ENCODE data around the gene HMSD.

HMSD gene

DNA sequence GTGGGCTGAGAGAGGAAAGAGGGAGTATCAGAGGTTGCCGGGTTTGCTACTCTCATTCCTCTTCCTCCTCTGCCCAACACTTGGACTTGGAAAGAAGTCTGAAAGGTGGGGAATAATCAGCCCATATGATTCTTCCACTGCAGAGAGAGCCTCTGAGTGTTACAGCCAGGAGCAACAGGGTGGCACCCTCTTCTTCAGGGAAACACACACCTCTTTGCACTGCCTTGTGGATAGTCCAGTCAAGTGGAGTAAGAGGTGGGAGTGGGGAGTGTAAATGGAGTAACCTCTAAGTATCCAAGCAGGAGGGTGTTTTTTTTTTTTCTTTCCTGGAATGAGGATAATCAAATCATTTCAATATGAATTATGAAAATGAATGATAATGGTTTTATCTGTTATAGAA lies 11.8 kb downstream of the HMSD start:
- DNase-seq: no peak

DNA sequence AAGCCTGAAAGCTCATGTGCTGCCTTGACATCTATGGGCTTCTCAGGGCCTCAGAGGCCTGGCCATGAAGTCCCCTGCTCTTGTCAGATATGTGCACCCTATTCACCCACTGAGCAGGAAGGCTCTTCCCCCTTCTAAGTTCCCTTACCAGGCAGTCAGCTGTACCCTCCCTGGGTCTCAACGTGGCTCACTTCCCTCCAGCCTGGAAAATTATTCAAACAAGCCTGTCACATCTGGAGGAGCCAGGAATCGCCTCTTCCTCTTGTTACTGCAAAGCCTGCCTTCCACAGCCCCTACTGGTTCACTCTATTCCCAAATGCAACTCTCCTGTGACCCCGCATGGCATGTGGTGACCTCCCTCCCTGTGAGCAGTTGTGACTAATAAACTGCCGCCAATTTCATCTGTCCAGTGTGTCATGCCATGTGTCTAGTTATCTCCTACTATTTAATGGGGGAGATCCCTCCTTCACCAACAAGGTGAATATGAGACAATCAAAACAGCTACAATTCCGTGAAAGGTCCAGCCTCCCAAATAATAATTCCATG lies 12.4 kb downstream of the HMSD start:
- no peak for DNase-seq

DNA sequence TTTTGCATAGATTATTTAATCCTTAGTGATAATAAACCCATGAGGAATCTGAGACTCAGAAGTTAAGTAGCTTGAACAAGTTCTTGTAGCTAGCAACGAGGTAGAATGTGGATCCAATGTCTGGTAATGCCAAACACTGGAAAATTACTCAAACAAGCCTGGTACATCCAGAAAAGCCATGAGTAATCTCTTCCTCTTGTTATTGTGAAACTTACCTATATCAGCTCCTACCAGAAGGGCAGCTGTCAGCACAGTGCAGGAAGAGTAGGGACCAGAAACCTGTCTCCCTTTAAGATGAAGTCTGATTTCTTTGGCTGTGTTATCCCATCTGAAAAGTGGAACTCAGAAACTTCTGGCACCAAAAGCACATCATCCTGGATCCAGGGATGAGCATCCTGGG lies 13.0 kb downstream of the HMSD start:
- DNase-seq: no peak

DNA sequence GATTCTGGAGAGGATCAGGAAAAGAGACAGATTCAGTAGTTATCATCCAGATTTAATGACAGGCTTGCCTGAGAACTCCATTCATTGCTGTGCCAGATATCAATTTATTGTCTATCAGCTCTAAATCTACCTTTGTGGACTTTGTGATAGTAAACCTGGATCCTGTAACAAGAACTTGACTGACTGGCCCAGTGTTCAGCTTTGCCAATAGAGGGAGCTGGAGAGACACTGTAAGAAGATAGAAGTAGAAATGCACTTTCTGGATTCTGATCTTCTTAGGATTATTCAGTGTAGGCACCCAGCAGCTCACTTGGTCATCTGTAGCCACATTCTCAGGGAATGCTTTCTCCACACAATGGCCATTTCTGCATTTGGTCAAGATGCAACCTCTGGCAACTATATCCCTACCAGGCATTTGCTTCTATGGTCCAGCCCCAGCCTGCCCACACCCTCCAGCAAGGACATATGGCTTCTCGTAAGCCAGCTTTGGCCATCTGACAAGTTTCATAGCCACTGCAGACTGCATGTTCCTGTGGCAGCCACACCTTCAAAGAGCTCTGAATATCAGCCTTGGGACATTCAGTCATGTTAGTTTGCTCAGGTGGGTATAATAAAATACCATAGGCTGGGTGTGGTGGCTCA lies 14.6 kb downstream of the HMSD start:
- peak in 1 of 2 donors; percentile 64 for DNase-seq

DNA sequence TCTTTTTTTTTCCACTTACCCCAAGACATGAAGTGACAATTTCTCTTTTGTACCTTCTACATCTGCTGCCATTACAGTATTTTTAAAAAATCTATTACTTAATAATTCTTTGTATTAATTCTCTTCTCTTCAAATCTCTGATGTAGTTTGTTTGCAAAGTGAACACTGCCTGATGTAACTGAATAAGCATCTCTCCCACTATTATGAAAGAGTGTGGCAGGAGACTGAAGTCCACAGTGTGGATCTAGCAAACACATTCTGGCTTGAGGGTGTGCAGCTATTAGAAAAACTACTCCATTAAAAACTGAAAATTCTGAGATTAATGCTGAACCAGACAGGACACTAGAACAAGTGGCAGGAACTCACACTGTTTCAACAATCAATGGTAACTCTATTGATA lies 15.8 kb downstream of the HMSD start:
- no peak for DNase-seq

DNA sequence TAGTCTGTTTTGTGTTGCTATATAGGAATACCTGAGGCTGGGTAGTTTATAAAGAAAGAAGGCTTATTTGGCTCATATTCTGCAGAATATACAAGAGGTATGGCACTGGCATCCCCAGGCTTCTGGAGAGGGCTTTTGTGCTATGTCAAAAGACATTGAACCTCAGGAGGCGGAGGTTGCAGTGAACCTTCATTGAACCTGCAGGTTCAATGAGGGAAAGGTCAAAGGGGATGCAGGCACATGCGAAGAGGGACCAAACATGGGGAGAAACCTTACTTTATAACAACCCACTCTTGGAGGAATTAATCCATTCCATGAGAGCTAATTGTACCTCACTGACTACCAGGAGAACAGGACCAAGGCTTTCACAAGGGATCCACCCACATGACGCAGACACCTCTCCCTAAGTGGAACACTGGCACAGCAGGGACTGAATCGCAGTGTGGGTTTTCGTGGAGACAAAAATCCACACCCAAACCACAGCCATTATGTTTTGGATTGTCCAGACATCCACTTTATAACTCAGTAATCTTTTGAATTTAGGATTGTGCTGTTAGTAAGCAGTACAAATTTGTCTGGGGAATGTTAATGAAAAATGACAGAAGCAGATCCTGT lies 16.7 kb downstream of the HMSD start:
- DNase-seq: no peak

DNA sequence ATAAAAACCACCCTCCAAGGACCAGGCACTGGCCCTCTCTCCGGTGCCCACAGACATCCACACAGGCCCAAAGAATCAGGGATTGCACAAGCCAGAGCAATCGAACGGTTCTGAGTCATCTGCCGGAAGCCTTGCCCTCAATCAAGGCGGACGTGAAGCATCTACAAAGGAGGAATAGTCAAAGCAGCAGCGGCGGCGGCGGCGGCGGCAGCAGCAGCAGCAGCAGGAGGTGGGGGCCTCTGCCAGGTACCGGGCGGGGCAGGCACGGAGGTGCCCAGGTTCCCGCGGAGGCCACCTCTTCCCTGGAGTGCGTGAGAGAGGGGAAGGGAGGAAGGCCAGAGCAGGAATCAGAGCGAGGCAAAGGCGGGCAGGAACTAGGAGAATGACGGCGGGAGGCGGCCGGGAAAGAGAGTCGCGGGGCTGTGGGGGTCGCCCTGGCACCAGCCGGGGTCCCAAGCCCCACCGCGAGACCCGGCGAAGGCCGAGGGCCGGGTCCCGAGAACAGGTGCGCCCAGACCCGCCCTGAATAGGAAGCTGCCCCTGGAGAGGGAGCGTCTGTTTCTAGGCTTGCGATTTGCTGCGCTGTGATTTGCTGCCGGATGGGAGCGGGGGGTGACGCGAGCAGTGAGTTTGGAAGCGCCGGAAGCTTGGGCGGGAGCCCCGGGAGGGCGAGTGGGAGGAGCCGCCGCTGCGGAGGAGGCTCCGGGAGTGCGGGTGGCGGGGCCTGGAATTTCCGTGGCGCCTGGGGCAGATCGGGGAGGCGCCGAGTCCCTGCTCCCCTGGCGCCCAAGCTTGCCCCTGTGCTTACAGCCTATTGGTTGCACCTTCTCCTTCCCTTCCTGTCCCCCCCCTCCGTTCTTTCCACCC lies 21.1 kb downstream of the HMSD start, which contains the start of gene SERPINB8:
SERPINB8 (plus strand) TSS at position 140 of the 867 bp plus-strand sequence. CDS start 8,228 bp downstream, outside the sequence.
- DNase-seq: peak; percentile 54 to 81

DNA sequence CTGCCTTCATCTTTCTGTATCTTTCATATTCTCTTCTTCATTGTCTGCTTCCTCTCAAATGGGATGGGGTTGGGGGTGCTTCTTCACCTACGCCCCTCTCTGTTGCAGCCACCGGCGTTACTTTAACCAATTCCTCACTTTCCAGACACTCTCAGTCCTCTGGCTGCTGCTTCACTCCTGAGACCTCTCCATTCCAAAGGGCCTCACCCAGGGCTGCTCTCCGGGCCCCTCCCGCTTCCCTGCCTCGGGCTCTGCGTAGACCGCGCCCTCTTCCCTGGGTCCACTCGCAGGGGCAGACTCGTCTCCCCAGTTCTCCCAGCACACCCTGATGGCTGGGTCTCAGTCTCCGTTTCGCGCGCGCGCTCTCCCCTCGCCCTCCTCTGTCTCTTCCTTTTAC lies 21.7 kb downstream of the HMSD start:
- DNase-seq: no peak

DNA sequence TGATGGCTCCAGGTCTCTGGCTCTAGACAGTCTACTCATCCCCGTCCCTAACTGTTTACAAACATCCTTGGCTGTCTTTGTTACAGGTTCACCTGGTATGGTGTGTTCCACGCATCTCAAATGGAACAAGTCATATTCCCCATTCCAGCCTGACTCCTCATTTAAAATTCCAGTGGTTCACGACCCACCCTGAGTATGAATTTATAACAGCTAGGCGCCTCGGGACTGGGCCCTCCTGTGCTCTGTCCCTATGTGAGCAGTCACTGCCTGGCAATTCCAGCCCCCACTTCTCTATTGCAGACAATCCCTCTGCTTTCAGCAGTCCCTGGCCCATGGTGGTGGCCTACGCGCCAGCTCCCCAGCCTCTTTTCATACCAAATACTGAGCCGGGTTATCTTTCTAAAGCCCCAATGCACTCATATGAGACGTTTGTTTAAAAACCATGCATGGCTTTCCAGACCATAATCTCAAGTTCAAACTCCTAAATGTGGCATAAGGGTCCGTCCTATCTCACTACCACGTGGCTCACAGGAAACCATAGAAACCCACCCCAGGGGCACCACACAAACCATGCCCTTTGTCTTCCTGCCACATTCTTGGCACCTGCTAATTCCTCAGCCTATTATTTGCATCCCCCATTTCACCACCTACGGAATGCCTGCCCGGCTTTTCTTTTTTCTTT lies 22.4 kb downstream of the HMSD start:
- no peak for DNase-seq

DNA sequence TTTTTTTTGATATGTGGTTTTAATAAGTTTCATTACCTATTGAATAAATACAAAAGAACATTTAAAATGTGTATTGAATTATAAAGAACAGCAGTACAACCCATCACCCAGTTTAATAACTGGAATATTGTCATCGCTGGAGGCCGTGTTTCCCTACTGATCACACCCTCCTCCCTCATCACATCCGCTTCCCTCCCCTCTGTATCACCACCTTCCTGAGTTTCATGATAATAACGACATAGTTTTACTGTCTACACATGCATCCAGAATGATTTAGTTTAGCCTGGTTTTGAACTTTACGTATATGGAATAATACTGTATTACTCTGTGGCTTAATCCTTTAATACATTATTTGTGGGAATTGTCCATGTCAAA lies 22.9 kb downstream of the HMSD start:
- DNase-seq: no peak

DNA sequence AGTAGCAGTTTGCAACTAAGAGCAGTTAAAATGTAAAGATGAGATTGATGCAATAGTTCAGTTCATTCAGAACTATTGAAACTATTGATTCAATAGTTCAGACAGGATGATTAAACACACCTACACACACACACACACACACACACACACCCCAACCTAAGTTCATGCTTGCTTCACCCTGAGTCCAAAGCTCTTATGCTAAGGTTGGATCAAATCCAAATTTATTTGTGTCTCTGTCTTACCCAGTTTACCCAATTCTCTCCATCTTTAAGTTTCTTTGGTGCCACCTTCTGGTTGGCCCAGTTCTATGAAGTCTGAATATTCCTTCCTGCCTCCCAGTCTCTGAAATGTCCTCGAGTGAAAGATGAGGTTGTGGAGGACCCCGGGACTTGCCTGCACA lies 25.9 kb downstream of the HMSD start:
- DNase-seq: no peak

DNA sequence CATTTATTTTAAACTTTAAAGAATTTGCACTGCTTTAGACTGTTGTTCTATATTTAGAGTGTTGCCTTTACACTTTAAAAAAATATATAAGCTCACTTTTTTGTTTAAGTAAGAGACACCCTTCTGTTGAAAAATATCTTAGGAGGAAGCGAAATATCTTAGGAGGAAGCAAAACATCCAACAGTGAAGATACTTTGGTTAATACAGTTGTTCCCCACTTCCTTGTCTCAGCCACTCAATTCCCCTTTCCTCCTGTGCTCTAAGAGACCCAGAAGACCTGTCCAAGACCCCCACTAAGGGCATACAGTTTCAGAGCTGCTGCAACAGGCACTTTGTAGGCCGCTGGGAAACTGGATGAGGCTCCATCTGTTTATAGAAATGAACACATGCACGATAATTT lies 26.5 kb downstream of the HMSD start:
- no peak for DNase-seq

DNA sequence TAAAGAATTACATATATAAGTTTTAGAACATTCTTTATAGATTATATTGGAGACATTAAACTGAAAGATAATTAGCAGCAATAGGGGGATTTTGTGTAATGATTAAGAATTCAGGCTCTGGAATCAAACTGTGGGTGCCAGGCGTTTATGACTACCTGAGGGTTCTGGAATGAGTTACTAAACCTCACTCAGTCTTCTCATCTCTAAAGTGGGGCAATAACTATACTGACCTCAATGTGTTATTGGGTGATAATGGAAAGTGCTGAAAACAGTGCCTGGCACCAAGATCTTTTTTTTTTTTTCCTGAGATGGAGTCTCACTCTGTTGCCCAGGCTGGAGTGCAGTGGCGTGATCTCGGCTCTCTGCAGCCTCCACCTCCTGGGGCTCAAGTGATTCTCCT lies 27.9 kb downstream of the HMSD start:
- no peak for DNase-seq

DNA sequence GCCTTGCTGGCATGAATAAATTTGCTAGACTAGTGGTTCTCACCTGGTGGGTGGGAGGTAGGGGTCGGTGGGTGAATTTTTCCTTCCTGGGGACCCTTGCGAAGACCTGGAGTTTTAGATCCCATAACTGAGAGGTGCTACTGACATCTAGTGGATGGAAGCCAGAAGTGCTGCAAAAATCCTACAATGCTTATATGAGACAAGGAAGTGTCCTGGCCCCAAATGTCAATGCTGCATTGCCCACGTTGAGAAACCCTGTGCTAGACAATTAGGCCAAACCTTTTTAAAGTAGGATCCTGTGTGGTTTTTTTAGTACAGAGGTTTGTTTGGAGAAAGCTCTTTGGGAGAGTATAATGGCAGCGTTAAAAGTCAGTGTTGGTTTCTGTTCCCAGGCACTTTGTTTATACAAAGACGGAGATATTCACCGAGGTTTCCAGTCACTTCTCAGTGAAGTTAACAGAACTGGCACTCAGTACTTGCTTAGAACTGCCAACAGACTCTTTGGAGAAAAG lies 30.4 kb downstream of the HMSD start:
- peak in 1 of 2 donors; percentile 33 for DNase-seq

DNA sequence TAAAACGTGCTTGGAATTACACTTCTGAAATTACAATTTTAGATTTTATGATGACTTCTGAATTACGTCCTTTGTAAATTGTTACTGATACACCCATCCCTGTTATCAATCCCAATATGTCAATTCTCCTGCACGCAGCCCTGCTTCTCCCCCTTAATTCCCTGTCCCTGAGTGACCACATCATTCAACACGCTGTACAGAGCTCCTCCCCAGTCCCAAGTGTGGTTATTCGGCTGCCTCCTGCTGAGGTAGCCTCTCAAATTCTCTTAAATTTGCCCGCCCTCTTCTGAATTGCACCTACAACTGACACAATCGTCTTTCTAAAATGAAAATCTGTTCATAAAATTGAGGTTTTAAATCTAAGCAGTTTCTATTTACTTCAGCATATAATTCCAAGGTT lies 30.9 kb downstream of the HMSD start:
- DNase-seq: no peak

DNA sequence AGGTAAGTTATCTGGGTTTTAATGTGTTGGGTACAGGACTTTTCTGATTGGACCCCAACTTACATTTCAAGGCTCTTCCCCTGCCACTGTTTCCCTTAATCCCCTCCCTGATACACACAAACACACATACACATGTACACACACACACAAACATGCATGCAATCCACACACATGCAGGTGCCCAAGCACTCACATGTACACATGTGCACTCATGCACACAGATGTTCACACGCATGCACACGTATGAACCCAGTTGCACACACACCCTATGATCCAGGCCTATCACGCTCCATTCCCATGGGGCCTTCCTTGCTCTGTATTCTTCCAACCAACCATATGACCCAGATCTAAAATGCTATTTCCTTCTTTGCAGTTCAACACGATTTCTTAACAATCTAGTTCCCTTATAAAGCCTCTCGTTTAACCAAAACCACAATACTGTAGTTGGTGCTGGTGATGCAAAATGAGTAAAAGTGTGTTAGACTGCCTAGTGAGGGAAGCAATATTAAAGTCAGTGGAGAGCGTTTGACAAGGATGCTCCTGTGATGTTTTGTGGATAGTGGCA lies 31.9 kb downstream of the HMSD start:
- DNase-seq: no peak

DNA sequence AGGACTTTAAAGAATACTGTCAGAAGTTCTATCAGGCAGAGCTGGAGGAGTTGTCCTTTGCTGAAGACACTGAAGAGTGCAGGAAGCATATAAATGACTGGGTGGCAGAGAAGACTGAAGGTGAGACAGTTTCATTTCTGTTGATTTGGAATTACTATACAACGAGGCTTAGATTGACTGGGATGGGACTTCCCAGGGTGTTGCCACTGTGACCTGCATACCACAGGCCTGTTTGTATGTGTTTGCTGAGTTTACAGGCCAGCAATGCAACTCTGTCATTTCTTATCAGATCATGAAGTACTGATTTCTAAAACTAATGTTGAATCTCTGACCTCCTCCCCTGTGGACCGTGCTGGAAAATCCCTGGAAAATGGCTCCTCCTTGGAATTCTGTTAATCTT lies 32.6 kb downstream of the HMSD start:
- no peak for DNase-seq

DNA sequence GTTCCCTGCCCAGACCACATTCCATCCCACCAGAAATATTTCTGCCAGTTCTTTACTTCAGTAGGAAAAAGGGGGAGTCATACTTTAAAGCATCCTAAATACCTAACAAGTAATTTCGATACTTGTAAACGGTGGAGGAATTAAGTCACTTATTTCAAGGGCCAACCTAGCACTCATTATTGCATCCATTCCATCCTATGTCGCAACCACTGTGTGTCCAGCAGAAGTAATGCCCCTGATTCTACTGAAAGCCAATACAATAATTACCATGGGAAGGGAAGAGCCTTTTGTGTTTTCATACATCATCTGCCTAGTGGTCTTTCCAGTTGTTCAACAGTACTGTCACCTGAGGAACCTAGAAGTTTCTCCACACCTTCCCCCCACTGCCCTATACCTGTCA lies 33.3 kb downstream of the HMSD start:
- no peak for DNase-seq

DNA sequence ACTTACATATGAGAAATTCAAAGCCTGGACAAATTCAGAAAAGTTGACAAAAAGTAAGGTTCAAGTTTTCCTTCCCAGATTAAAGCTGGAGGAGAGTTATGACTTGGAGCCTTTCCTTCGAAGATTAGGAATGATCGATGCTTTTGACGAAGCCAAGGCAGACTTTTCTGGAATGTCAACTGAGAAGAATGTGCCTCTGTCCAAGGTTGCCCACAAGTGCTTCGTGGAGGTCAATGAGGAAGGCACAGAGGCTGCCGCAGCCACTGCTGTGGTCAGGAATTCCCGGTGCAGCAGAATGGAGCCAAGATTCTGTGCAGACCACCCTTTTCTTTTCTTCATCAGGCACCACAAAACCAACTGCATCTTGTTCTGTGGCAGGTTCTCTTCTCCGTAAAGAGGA lies 37.8 kb downstream of the HMSD start:
- DNase-seq: no peak

DNA sequence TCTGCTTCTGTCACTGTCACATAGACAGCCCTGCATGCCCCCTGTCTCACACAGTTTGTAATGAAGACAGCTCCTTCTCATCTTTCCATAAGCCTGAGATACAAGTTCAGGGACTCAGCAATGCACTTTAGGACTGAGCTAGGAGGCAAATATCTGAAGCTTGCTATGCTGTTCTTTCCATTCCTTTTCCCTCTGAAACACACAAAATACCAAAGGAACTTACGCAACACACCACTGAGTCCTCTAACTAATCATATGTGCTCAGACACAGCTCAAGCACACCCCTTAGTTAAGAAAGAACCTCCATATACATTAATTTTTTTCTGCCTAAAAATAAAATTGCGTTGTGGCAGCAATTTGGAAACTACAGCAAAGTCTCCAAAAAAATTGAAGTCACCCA lies 38.6 kb downstream of the HMSD start:
- no peak for DNase-seq

DNA sequence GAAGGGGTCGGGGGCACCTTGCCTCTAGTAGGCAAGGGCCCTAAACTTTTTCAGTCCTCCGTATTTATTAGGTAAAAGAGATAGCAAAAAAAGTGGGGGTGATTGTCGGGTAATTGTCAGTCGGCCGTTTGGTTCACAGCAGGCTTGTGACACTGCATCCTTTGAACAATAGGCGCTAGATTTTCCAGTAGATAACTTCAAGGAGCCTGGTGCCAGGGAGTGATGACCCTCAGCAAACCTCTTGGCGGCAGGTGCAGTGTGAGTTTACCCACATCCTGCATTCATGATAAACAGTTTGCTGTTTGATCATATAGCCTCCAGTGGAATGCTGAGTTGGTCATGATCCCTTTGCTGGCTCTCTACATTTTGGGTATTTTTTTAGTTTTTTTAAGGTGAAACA lies 43.6 kb downstream of the HMSD start:
- no peak for DNase-seq

DNA sequence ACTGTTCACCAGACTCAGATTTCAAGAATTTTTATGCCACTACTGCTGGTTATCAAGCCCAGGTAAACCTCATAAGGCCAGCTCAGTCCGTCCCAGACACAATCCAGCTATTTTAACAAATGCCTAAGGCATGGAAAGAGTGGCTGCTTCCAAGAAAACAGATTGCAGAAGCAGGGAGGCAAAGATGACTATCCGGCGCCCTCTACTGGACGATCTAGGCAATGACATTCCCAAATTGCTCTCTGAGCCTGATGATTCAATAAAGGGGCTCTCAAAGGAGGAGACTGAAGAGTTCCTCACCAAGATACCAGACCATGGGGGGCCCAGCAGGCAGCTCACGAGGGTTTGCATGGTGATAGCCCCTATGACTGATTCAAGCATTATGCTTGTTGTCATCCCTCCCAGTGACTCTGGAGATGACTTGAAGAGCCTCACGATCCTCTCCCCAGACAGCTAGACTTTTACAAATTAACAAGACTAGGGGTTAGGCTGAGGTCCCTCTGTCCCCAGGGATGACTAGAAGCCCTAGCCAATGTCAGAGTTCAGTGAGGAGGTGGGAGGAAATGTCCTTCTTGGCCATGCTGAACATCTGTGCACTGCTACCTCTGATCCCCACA lies 45.8 kb downstream of the HMSD start:
- peak in 1 of 2 donors; percentile 17 for DNase-seq

Measured in bone marrow (tissue), 2 donors.